SK-N-SH treated with all-trans-retinoic acid at 6 μM for 48 hours (cell line): ENCODE measurements around the gene NEK11.

Experiments used
- CSDC2 ChIP-seq: fragments of 250-450 bp; sonication (Bioruptor Pico); IDR thresholded peaks from 2 replicates; pipeline ENCODE4 v1.5.0; 2020; ENCODE audit warnings: mild to moderate bottlenecking, moderate library complexity
- ESRRG ChIP-seq: fragments of 250-450 bp; sonication (Bioruptor Pico); IDR thresholded peaks from 2 replicates; pipeline ENCODE4 v1.6.1; 2021; ENCODE audit warnings: mild to moderate bottlenecking
- GLIS3 ChIP-seq: fragments of 250-450 bp; sonication (Bioruptor Pico); IDR thresholded peaks from 2 replicates; pipeline ENCODE4 v1.5.0; 2020; ENCODE audit warnings: mild to moderate bottlenecking, moderate library complexity
- OSR1 ChIP-seq: fragments of 250-450 bp; sonication (Bioruptor Pico); IDR thresholded peaks from 2 replicates; pipeline ENCODE4 v1.8.0; 2022; ENCODE audit warnings: moderate library complexity, mild to moderate bottlenecking, inconsistent platforms
- PATZ1 ChIP-seq: fragments of 250-450 bp; sonication (Bioruptor Pico); IDR thresholded peaks from 2 replicates; pipeline ENCODE4 v1.8.0; 2020; ENCODE audit warnings: mild to moderate bottlenecking, moderate library complexity, borderline replicate concordance
- RARB ChIP-seq: fragments of 250-450 bp; sonication (Bioruptor Pico); IDR thresholded peaks from 2 replicates; pipeline ENCODE4 v1.8.0; 2021; ENCODE audit warnings: mild to moderate bottlenecking, moderate library complexity
- SNAI2 ChIP-seq: fragments of 250-450 bp; sonication (Bioruptor Pico); IDR thresholded peaks from 2 replicates; pipeline ENCODE4 v1.5.0; 2020; ENCODE audit warnings: mild to moderate bottlenecking, moderate library complexity
- TSHZ2 ChIP-seq: fragments of 250-450 bp; sonication (Bioruptor Pico); IDR thresholded peaks from 2 replicates; pipeline ENCODE4 v1.5.0; 2020; ENCODE audit warnings: mild to moderate bottlenecking, moderate library complexity
- ZNF565 ChIP-seq: fragments of 450-650 bp; formaldehyde crosslinking; conservative IDR thresholded peaks from 2 replicates; pipeline ENCODE4 v1.5.0; 2020; ENCODE audit warnings: low read depth, mild to moderate bottlenecking, moderate library complexity
- ZNF8 ChIP-seq: fragments of 450-650 bp; formaldehyde crosslinking; IDR thresholded peaks from 2 replicates; pipeline ENCODE4 v1.5.0; 2020; ENCODE audit warnings: mild to moderate bottlenecking, moderate library complexity
- TF ChIP-seq, protein P1 (sequence below): fragments of 250-450 bp; sonication (Bioruptor Pico); IDR thresholded peaks from 2 replicates; pipeline ENCODE4 v1.5.1; 2020; ENCODE audit warnings: low read depth, mild to moderate bottlenecking, moderate library complexity
- TF ChIP-seq, protein P2 (sequence below): fragments of 250-450 bp; sonication (Bioruptor Pico); IDR thresholded peaks from 2 replicates; pipeline ENCODE4 v1.8.0; 2021; ENCODE audit warnings: low read depth, mild to moderate bottlenecking, moderate library complexity, borderline replicate concordance

DNA sequence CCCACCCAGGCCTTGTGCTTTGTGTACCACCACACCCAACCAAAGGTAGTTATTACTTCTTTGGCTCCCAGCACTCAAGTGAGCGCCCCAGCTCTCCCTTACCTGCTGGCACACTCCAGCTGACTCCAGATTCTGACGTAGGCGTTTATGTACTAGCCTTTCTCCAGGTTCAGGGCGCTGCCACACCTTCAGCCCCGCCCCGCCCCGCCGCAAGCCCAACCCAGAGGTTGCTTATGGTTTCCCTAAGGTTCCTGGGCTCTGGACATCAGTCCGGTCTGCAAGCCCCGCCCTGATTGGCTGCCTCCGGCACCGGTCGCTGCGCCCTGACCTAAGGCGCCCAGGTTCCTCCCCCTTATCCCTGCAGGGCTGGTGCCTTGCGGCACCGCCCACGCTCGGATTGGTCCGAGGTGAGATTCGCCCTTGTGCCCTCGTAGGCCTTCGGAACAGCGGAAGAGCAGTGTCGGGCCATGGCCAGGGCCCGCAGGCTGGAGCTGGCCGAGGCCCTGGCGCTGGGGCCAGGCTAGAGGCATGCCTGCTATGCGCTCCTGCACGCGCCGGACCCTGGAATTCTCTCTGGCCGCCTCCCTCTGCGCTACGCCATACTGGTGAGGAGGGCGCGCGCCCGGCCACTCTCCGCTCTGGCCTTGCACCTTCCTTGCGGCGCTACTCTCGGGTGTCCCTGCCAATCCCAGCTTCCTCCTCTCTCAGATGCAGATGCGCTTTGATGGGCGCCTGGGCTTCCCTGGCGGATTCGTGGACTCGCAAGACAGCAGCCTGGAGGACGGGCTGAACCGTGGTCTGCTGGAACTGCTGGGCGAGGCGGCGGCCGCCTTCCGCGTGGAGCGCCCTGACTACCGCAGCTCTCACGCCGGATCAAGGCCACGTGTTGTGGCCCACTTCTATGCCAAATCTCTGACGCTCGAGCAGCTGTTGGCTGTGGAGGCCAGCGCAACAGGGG is 335.1 kb downstream of the NEK11 start:
- TF ChIP-seq PATZ1 (CRISPR knock-in tag) = no peak
- no peak for TF ChIP-seq RARB (CRISPR knock-in tag)
- no peak for TF ChIP-seq SNAI2 (CRISPR knock-in tag)
- TF ChIP-seq OSR1 (CRISPR knock-in tag) = no peak
- TF ChIP-seq GLIS3 (CRISPR knock-in tag) = no peak
- TF ChIP-seq, protein P1, sequence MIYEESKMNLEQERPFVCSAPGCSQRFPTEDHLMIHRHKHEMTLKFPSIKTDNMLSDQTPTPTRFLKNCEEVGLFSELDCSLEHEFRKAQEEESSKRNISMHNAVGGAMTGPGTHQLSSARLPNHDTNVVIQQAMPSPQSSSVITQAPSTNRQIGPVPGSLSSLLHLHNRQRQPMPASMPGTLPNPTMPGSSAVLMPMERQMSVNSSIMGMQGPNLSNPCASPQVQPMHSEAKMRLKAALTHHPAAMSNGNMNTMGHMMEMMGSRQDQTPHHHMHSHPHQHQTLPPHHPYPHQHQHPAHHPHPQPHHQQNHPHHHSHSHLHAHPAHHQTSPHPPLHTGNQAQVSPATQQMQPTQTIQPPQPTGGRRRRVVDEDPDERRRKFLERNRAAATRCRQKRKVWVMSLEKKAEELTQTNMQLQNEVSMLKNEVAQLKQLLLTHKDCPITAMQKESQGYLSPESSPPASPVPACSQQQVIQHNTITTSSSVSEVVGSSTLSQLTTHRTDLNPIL (CRISPR knock-in tag) = no peak
- TF ChIP-seq ZNF565 (CRISPR knock-in tag) = no peak
- TF ChIP-seq, protein P2, sequence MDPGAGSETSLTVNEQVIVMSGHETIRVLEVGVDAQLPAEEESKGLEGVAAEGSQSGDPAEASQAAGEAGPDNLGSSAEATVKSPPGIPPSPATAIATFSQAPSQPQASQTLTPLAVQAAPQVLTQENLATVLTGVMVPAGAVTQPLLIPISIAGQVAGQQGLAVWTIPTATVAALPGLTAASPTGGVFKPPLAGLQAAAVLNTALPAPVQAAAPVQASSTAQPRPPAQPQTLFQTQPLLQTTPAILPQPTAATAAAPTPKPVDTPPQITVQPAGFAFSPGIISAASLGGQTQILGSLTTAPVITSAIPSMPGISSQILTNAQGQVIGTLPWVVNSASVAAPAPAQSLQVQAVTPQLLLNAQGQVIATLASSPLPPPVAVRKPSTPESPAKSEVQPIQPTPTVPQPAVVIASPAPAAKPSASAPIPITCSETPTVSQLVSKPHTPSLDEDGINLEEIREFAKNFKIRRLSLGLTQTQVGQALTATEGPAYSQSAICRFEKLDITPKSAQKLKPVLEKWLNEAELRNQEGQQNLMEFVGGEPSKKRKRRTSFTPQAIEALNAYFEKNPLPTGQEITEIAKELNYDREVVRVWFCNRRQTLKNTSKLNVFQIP (CRISPR knock-in tag) = no peak
- TF ChIP-seq TSHZ2 = no peak
- TF ChIP-seq ZNF8 (CRISPR knock-in tag) = no peak
- TF ChIP-seq CSDC2 (CRISPR knock-in tag) = no peak
- no peak for TF ChIP-seq ESRRG (CRISPR knock-in tag)
